Measurements from ENCODE around the gene NAV1. TPM values are rescaled to one million over a fixed set of nuclear protein-coding genes. Genes with fewer than 3 reads are reported as not detected.
"Not testable (repeated sequence)": the region's sequence is repeated elsewhere in the genome, so short reads cannot be mapped to it uniquely, and the experiment has no call there.

The NAV1 gene
- total RNA-seq, 2 donors from 2014 or later, result 0.21 to 1.2 TPM

- not testable (repeated sequence) for ATAC-seq, H3K9me3 Mint-ChIP-seq
Measured at GRCh38 chr1:201520046-201520575, 18.8 kb upstream of the NAV1 start.

DNA sequence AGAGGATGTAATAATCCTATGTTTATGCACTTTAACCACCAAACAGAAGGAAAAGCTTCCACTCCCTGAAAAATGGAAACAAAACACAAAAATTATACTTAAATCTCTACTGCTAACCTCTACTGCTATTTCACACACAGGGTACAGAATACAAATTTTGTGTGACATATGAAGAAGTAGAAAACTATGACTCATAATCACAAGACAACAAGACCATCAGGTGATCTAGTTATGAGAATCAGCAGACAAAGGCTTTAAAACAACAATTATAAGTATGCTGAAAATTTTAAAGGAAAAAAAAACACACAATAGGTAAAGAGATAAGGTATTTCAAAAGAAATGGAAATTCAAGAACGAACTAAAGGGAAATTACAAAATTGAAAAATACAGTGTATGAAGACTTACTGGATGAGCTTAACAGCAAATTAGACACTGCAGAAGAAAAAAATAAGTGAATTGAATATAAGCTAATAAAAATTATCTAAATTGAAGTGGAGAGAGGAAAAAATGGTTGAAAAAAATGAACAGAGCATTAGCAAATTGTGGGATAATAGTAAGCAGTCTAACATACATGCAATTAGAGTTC is 13.6 kb upstream of the NAV1 start:
- H3K27me3 Mint-ChIP-seq, result no peaks in the 10 kb centered on the region
- H3K4me3 Mint-ChIP-seq, result no peak overlapping the region
- no peaks in the 10 kb centered on the region for H3K36me3 Mint-ChIP-seq
- ATAC-seq (no peak), DNase-seq (ENCODE audit: low spot score) (no peak)
- H3K4me1 Mint-ChIP-seq (ENCODE audit: low read depth in 2 of 2), result no peaks in the 10 kb centered on the region
- no peak overlapping the region for H3K27ac Mint-ChIP-seq
- H3K9me3 Mint-ChIP-seq, result no peaks in the 10 kb centered on the region

More at GRCh38 chr1:201520046-201520575, 18.8 kb upstream of the NAV1 start:
- not testable (repeated sequence) for H3K4me3 Mint-ChIP-seq; H3K27ac Mint-ChIP-seq; H3K4me1 Mint-ChIP-seq (ENCODE audit: low read depth in 2 of 2); H3K36me3 Mint-ChIP-seq; H3K27me3 Mint-ChIP-seq; DNase-seq (ENCODE audit: low spot score)

DNA sequence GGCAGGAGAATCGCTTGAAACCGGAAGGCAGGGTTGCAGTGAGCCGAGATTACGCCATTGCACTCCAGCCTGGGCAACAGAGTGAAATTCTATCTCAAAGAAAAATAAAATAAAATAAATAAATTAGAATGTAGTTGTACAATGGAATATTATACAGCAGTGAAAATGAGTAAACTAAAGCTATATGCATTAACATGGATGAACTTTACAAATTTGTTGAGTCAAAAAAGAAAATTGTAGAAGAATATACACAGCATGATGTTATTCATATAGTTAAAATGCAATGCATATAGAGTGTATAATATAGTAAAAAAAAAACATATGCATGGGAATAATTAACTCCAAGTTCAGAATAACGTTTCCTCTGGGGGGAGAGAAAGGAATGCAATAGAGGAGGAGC is 11.0 kb upstream of the NAV1 start:
- DNase-seq (ENCODE audit: low spot score), result no peak
- no peak overlapping the region for H3K27ac Mint-ChIP-seq
- H3K9me3 Mint-ChIP-seq, result no peaks in the 10 kb centered on the region
- H3K4me1 Mint-ChIP-seq (ENCODE audit: low read depth in 2 of 2), result no peaks in the 10 kb centered on the region
- H3K27me3 Mint-ChIP-seq, result peaks cover 0 to 4% of the 10 kb centered on the region in 2 donors
- no peak for ATAC-seq
- no peaks in the 10 kb centered on the region for H3K36me3 Mint-ChIP-seq
- no peak overlapping the region for H3K4me3 Mint-ChIP-seq

- Mint-ChIP-seq H3K36me3 (no peaks in the 10 kb centered on the region), H3K9me3 (no peaks in the 10 kb centered on the region), H3K4me1 (ENCODE audit: low read depth in 2 of 2) (no peaks in the 10 kb centered on the region), H3K27ac (no peak overlapping the region), H3K27me3 (peaks cover 0 to 5% of the 10 kb centered on the region in 2 donors), H3K4me3 (no peak overlapping the region)
- ATAC-seq (no peak), DNase-seq (ENCODE audit: low spot score) (no peak)
Measured at GRCh38 chr1:201528631-201529252, 10.2 kb upstream of the NAV1 start.

- Mint-ChIP-seq H3K36me3 (no peaks in the 10 kb centered on the region), H3K27me3 (peaks cover 0 to 8% of the 10 kb centered on the region in 2 donors), H3K27ac (no peak overlapping the region), H3K4me1 (ENCODE audit: low read depth in 2 of 2) (no peaks in the 10 kb centered on the region), H3K4me3 (no peak overlapping the region), H3K9me3 (no peaks in the 10 kb centered on the region)
- DNase-seq (ENCODE audit: low spot score) (no peak), ATAC-seq (peak in 1 of 2 donors; percentile 53)
Measured at GRCh38 chr1:201530741-201531531, 8.0 kb upstream of the NAV1 start.

- Mint-ChIP-seq H3K36me3 (no peaks in the 10 kb centered on the region), H3K9me3 (no peaks in the 10 kb centered on the region), H3K4me3 (no peak overlapping the region), H3K27ac (no peak overlapping the region), H3K4me1 (ENCODE audit: low read depth in 2 of 2) (no peaks in the 10 kb centered on the region), H3K27me3 (peaks cover 7 to 13% of the 10 kb centered on the region in 2 donors)
- ATAC-seq (peak in 1 of 2 donors; percentile 18), DNase-seq (ENCODE audit: low spot score) (no peak)
Measured at GRCh38 chr1:201531551-201532425, 7.1 kb upstream of the NAV1 start.

- DNase-seq (ENCODE audit: low spot score), result no peak
- Mint-ChIP-seq H3K4me3 (no peak overlapping the region), H3K9me3 (no peaks in the 10 kb centered on the region), H3K27ac (no peak overlapping the region), H3K4me1 (ENCODE audit: low read depth in 2 of 2) (peaks cover 0 to 4% of the 10 kb centered on the region in 2 donors), H3K27me3 (peaks cover 23 to 30% of the 10 kb centered on the region in 2 donors), H3K36me3 (no peaks in the 10 kb centered on the region)
- ATAC-seq, result no peak
Measured at GRCh38 chr1:201533836-201534235, 5.1 kb upstream of the NAV1 start.

GRCh38 chr1:201535046-201535918 is 3.6 kb upstream of the NAV1 start:
- no peak for DNase-seq (ENCODE audit: low spot score)
- Mint-ChIP-seq H3K27ac (no peak overlapping the region), H3K9me3 (no peaks in the 10 kb centered on the region), H3K4me1 (ENCODE audit: low read depth in 2 of 2) (peaks cover 0 to 4% of the 10 kb centered on the region in 2 donors), H3K4me3 (no peak overlapping the region), H3K36me3 (no peaks in the 10 kb centered on the region), H3K27me3 (peaks cover 25 to 36% of the 10 kb centered on the region in 2 donors)
- no peak for ATAC-seq

DNA sequence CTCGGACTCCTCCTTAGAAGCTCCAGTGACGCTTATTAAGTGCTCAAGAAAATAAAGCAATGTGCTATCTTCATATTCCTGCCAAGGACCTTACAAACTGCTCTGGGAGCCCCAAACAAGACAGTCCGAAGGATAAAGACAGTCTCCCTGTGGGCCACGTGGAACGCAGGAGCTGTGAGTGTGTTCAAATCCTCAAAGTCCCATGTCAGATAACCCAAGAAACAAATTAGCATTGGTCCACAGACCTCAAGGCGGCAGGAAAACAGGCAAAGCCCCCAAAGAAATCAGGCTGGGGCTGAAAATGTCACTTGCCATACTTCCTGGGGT is 3.0 kb upstream of the NAV1 start:
- Mint-ChIP-seq H3K9me3 (no peaks in the 10 kb centered on the region), H3K4me1 (ENCODE audit: low read depth in 2 of 2) (peaks cover 0 to 7% of the 10 kb centered on the region in 2 donors), H3K4me3 (no peak overlapping the region), H3K36me3 (no peaks in the 10 kb centered on the region), H3K27ac (no peak overlapping the region), H3K27me3 (peaks cover 31 to 41% of the 10 kb centered on the region in 2 donors)
- no peak for ATAC-seq
- no peak for DNase-seq (ENCODE audit: low spot score)

DNA sequence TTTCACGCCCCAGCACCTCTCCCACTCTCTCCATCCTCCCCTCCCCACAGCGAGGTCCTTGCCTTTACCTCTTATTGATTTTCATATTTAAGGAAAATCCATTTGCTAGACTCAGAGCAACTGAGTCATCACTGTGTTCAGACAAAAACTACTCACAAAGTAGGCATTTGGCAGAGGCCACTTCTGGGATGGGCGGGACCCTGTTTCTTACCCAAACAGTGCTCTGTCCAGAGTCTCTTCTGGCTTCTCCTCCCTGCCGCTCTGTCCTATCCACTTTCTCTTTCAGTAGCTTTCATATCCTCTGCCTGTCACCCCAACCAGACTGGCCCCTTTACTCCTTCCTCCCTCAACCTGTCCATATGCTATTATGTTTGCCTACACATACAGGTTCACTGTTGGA is 2.4 kb upstream of the NAV1 start:
- Mint-ChIP-seq H3K4me1 (ENCODE audit: low read depth in 2 of 2) (peaks cover 0 to 7% of the 10 kb centered on the region in 2 donors), H3K9me3 (no peaks in the 10 kb centered on the region), H3K27me3 (peaks cover 37 to 44% of the 10 kb centered on the region in 2 donors), H3K27ac (no peak overlapping the region), H3K4me3 (no peak overlapping the region), H3K36me3 (no peaks in the 10 kb centered on the region)
- DNase-seq (ENCODE audit: low spot score) (no peak), ATAC-seq (no peak)

DNA sequence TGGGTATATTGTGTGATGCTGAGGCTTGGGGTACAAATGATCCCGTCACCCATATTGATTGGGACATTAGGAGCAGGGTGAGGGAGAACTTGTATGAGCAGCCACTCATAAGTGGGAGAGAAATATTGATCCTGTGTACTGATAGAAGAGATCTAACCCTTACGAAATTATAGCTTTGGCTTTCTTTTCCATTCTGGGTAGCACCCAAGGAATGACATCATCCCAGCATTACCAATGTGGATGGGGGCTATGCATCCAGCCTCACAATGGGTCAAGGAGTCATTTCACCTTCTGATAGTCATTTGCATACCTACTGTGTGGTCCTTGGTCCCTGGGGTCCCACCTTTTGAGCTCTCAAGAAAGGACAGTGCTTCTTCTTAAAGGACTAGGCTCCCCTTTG is 1.9 kb upstream of the NAV1 start:
- Mint-ChIP-seq H3K27ac (no peak overlapping the region), H3K27me3 (peaks cover 41 to 48% of the 10 kb centered on the region in 2 donors)
- DNase-seq (ENCODE audit: low spot score), result no peak

DNA sequence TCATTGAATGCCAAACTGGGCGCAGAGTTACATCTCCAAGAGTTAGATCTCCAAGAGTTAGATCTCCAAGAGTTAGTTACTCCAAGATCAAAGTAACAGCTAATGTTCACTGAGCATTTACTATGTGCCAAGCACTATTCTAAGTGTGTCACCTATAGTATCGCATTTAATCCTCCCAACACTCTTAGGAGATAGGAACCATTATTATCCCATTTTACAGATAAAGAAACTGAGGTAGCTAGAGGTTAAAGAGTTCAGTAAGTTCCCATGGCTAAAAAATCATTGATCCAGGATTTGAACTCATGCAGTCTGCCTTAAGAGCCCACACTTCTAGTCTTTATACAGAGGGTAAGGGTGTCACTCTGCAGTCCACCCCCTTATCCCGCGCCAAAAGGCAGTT is 1.5 kb upstream of the NAV1 start:
- Mint-ChIP-seq H3K36me3 (no peaks in the 10 kb centered on the region), H3K4me3 (no peak overlapping the region), H3K27ac (no peak overlapping the region), H3K27me3 (peaks cover 46 to 52% of the 10 kb centered on the region in 2 donors), H3K9me3 (no peaks in the 10 kb centered on the region), H3K4me1 (ENCODE audit: low read depth in 2 of 2) (peaks cover 0 to 7% of the 10 kb centered on the region in 2 donors)
- DNase-seq (ENCODE audit: low spot score) (no peak), ATAC-seq (no peak)

More for the DNA sequence above, 1.9 kb upstream of the NAV1 start:
- no peak for ATAC-seq
- H3K9me3 Mint-ChIP-seq, result no peaks in the 10 kb centered on the region
- H3K4me3 Mint-ChIP-seq, result no peak overlapping the region
- no peaks in the 10 kb centered on the region for H3K36me3 Mint-ChIP-seq
- H3K4me1 Mint-ChIP-seq (ENCODE audit: low read depth in 2 of 2), result peaks cover 0 to 7% of the 10 kb centered on the region in 2 donors

All from natural killer cell treated with Interleukin-12 subunit alpha and Interleukin-12 subunit beta and Interleukin-15 and Interleukin-18, amount 100 ng/mL, for 72 hours (primary cell).